Trophoblast cell (in vitro differentiated cells and primary cell): ENCODE results near the gene MKNK2.

ENCODE experiments used
- DNase-seq, 2 donors: peaks; one replicate each; pipeline ENCODE4 v3.0.0-alpha.2; 2016
- H2AFZ ChIP-seq: 2 replicates; pipeline ENCODE4 v1.6.1; 2013; ENCODE audit warnings: low read length, moderate library complexity, mild to moderate bottlenecking; ENCODE audit not compliant: insufficient read depth, poor library complexity
- H2AK5ac ChIP-seq: 2 replicates; pipeline ENCODE4 v1.6.1; 2013; ENCODE audit warnings: mild to moderate bottlenecking, low read length
- H2BK120ac ChIP-seq: 2 replicates; pipeline ENCODE4 v1.6.1; 2013; ENCODE audit warnings: low read length, mild to moderate bottlenecking, moderate library complexity; ENCODE audit not compliant: insufficient read depth, poor library complexity
- H2BK12ac ChIP-seq: 2 replicates; pipeline ENCODE4 v1.6.1; 2013; ENCODE audit warnings: mild to moderate bottlenecking, low read length, moderate library complexity
- H2BK5ac ChIP-seq: 2 replicates; pipeline ENCODE4 v1.6.1; 2013; ENCODE audit warnings: low read length, low read depth, moderate library complexity, mild to moderate bottlenecking; ENCODE audit not compliant: poor library complexity
- H3K14ac ChIP-seq: 2 replicates; pipeline ENCODE4 v1.6.1; 2013; ENCODE audit warnings: mild to moderate bottlenecking, low read length
- H3K18ac ChIP-seq: 2 replicates; pipeline ENCODE4 v1.6.1; 2013; ENCODE audit warnings: mild to moderate bottlenecking, low read length
- H3K23ac ChIP-seq: 2 replicates; pipeline ENCODE4 v1.6.1; 2013; ENCODE audit warnings: low read length
- H3K27ac ChIP-seq: 2 replicates; pipeline ENCODE4 v1.5.1; 2013; ENCODE audit warnings: low read depth, mild to moderate bottlenecking, inconsistent platforms, low read length, moderate library complexity
- H3K27me3 ChIP-seq: 2 replicates; pipeline ENCODE4 v1.6.1; 2013; ENCODE audit warnings: inconsistent platforms, mild to moderate bottlenecking, low read length, moderate library complexity; ENCODE audit not compliant: insufficient read depth
- H3K36me3 ChIP-seq, 2 experiments: 1 replicate in 1 of 2; 2 replicates in 1 of 2; pipeline ENCODE4 v1.6.1; 2013; ENCODE audit warnings: low read length in 2 of 2, mild to moderate bottlenecking in 2 of 2, moderate library complexity in 1 of 2; ENCODE audit not compliant: insufficient read depth in 2 of 2, control insufficient read depth in 1 of 2
- H3K4ac ChIP-seq: 2 replicates; pipeline ENCODE4 v1.6.1; 2013; ENCODE audit warnings: low read depth, mild to moderate bottlenecking, low read length, moderate library complexity
- H3K4me1 ChIP-seq, 2 experiments: 1 replicate in 1 of 2; 2 replicates in 1 of 2; pipeline ENCODE4 v1.6.1; 2013; ENCODE audit warnings: low read length in 2 of 2, mild to moderate bottlenecking in 2 of 2, moderate library complexity in 1 of 2; ENCODE audit not compliant: insufficient read depth in 2 of 2, control insufficient read depth in 1 of 2
- H3K4me2 ChIP-seq: 2 replicates; pipeline ENCODE4 v1.6.1; 2013; ENCODE audit warnings: inconsistent platforms, mild to moderate bottlenecking, low read length, moderate library complexity
- H3K4me3 ChIP-seq: 2 replicates; pipeline ENCODE4 v1.5.1; 2013; ENCODE audit warnings: mild to moderate bottlenecking, low read depth, low read length, inconsistent platforms
- H3K79me1 ChIP-seq: one replicate; pipeline ENCODE4 v1.6.1; 2013; ENCODE audit warnings: low read length
- H3K79me2 ChIP-seq: 2 replicates; pipeline ENCODE4 v1.6.1; 2013; ENCODE audit warnings: low read length, mild to moderate bottlenecking; ENCODE audit not compliant: control insufficient read depth, insufficient read depth, poor library complexity
- H3K9ac ChIP-seq: 2 replicates; pipeline ENCODE4 v1.6.1; 2013; ENCODE audit warnings: mild to moderate bottlenecking, low read length
- H3K9me3 ChIP-seq: 2 replicates; pipeline ENCODE4 v1.6.1; 2013; ENCODE audit warnings: low read depth, mild to moderate bottlenecking, control low read depth, inconsistent platforms, low read length; ENCODE audit not compliant: insufficient read depth
- H4K12ac ChIP-seq: 2 replicates; pipeline ENCODE4 v1.6.1; 2013; ENCODE audit warnings: low read depth, mild to moderate bottlenecking, low read length, moderate library complexity
- H4K8ac ChIP-seq: 2 replicates; pipeline ENCODE4 v1.6.1; 2013; ENCODE audit warnings: low read depth, mild to moderate bottlenecking, low read length, moderate library complexity
- H4K91ac ChIP-seq: one replicate; pipeline ENCODE4 v1.6.1; 2013; ENCODE audit warnings: low read depth, mild to moderate bottlenecking, low read length, moderate library complexity
- WGBS: extraction: QIAGEN DNeasy Blood & Tissue Kit; methylation state at CpG from one replicate; pipeline ENCODE4 v1.1.7; 2013; ENCODE audit warnings: missing lambda C conversion rate; ENCODE audit not compliant: insufficient read length, insufficient coverage; ENCODE audit errors: extremely low coverage; 5-methylcytosine and 5-hydroxymethylcytosine counted together

Gene MKNK2

DNA sequence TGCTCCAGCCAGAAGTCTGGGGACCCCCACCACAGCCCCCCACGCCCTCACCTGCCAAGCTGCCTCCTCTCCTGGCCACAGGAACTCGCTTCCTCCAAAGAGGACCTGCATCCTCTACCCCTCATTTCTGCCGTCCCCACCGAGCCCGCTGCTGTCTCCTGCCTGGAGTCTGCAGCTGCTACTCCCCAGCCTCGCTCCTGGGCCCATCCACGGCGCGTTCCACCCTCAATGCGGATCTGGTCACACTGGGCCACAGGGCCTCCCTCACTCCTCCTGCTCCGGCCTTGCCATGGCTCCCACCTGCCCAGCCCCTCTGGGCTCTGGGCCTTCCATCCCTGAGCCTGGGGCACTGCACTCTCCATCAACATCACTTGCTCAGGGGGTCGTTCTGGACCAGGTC is 39.9 kb downstream of the MKNK2 start:
- Histone ChIP-seq H4K8ac (no peak overlapping the region), H3K36me3 (peaks cover 0 to 2% of the 10 kb centered on the region in 2 experiments), H2BK5ac (no peak overlapping the region), H3K4me3 (no peak overlapping the region), H3K27me3 (no peaks in the 10 kb centered on the region), H4K12ac (no peak overlapping the region), H2AFZ (no peak overlapping the region), H3K4ac (no peak overlapping the region), H3K14ac (no peak overlapping the region), H3K4me1 (peaks cover 7% of the 10 kb centered on the region in 2 experiments), H2AK5ac (no peak overlapping the region), H2BK120ac (no peak overlapping the region), H2BK12ac (no peak overlapping the region), H3K27ac (no peak overlapping the region), H3K9ac (no peak overlapping the region), H3K23ac (no peak overlapping the region), H3K18ac (no peak overlapping the region), H3K79me2 (peaks cover 4% of the 10 kb centered on the region), H3K4me2 (no peak overlapping the region), H3K79me1 (peaks cover 3% of the 10 kb centered on the region), H4K91ac (no peak overlapping the region), H3K9me3 (peaks cover 5% of the 10 kb centered on the region)
- DNase-seq = no peak
- WGBS = no CpG with 5 or more reads among the region's 12 CpGs

DNA sequence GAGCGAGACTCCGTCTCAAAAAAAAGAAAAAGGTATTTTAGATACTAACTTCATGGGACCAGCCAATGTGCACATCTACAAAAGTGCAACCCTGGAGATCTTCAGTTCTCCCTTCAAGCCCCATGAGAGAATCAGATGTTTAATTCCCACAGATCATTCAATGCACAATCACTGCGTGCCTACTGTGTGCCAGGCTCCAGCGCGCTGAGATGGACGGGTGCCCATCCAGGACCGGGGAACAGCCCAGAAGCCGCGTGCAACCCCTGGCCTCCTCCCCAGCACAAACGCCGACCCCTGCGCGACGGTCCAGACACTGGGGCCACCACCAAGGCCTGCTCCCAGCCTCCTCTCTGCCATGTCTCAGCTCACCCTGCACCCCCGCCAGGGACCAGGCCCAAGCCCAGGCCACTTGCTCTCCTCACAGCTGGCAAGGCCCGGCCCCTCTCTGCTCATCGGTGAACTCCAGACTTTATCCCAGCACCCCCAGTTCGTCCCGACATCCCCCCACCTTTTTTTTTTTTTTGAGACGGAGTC is 40.8 kb downstream of the MKNK2 start:
- Histone ChIP-seq H3K4ac (no peak overlapping the region), H2AFZ (no peak overlapping the region), H2BK5ac (no peak overlapping the region), H3K4me1 (peaks cover 4 to 5% of the 10 kb centered on the region in 2 experiments), H4K8ac (no peak overlapping the region), H3K36me3 (peaks cover 0 to 2% of the 10 kb centered on the region in 2 experiments), H3K14ac (no peak overlapping the region), H4K12ac (no peak overlapping the region), H3K79me2 (peaks cover 3% of the 10 kb centered on the region), H3K27ac (no peak overlapping the region), H3K23ac (no peak overlapping the region), H4K91ac (no peak overlapping the region), H3K18ac (no peak overlapping the region), H3K4me2 (no peak overlapping the region), H2AK5ac (no peak overlapping the region), H2BK120ac (no peak overlapping the region), H2BK12ac (no peak overlapping the region), H3K9me3 (peaks cover 5% of the 10 kb centered on the region), H3K27me3 (no peaks in the 10 kb centered on the region), H3K4me3 (no peak overlapping the region), H3K9ac (no peak overlapping the region), H3K79me1 (peaks cover 2% of the 10 kb centered on the region)
- no CpG with 5 or more reads among the region's 20 CpGs for WGBS
- DNase-seq = no peak

DNA sequence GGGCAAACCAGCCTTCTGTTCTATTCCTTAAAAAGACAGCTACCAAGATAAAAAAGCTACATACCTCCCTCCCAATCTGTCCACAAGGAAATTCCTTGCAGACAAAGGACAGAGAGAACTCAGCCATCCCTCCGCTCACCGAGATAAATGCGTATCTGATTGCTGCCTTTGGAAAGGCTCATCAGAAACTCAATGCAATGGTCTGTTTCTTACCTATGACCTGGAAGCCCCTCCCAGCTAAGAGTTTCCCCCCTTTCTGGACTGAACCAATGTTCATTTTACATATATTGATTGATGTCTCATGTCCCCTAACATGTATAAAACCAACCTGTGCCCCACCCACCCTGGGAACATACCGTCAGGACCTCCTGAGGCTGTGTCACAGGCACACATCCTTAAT is 47.2 kb downstream of the MKNK2 start:
- WGBS = no CpG with 5 or more reads among the region's 4 CpGs
- Histone ChIP-seq H3K23ac (no peak overlapping the region), H2BK12ac (no peak overlapping the region), H3K4me1 (no peaks in the 10 kb centered on the region), H4K12ac (no peak overlapping the region), H3K9ac (no peak overlapping the region), H3K14ac (no peak overlapping the region), H3K9me3 (no peaks in the 10 kb centered on the region), H2BK120ac (no peak overlapping the region), H3K79me1 (no peaks in the 10 kb centered on the region), H3K4me3 (no peak overlapping the region), H2AFZ (no peak overlapping the region), H4K91ac (no peak overlapping the region), H3K79me2 (no peaks in the 10 kb centered on the region), H3K27ac (no peak overlapping the region), H2AK5ac (no peak overlapping the region), H3K4me2 (no peak overlapping the region), H2BK5ac (no peak overlapping the region), H3K18ac (no peak overlapping the region), H3K36me3 (peaks cover 11 to 16% of the 10 kb centered on the region in 2 experiments), H4K8ac (no peak overlapping the region), H3K4ac (no peak overlapping the region), H3K27me3 (no peaks in the 10 kb centered on the region)
- no peak for DNase-seq

DNA sequence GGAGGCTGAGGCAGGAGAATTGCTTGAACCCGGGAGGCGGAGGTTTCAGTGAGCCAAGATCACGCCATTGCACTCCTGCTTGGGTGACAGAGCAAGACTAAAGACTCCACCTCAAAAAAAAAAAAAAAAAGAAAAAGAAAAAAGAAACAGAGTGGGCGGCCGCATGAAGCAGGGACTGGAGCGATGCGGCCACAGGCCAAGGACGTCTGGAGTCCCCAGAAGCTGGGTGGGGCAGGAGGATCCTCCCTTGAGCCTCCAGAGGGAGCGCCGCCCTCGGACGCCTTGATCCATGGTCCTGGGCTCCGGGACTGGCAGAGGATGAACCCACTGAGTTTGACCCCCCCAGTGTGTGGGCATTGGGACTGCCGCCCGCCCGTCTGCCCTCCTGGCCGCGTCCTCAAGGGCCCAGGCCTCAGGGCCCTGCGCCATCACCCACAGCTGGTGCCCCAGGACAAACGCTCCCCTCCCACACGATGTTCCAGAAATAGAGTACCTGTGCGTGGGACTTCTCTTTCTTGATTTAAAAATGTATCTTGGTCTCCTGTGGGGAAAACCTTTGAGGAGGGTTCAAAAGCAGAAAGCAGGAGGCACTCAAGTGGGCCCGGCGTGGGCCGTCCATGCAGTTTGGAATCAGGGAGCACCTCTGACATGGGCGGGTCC is 51.1 kb downstream of the MKNK2 start:
- Histone ChIP-seq H3K27me3 (no peaks in the 10 kb centered on the region), H2AK5ac (no peak overlapping the region), H3K4me2 (no peak overlapping the region), H4K91ac (no peak overlapping the region), H3K4me1 (no peaks in the 10 kb centered on the region), H4K12ac (no peak overlapping the region), H3K14ac (no peak overlapping the region), H3K4ac (no peak overlapping the region), H3K4me3 (no peak overlapping the region), H3K23ac (no peak overlapping the region), H3K27ac (no peak overlapping the region), H3K18ac (no peak overlapping the region), H3K9me3 (no peaks in the 10 kb centered on the region), H3K36me3 (peaks cover 11 to 21% of the 10 kb centered on the region in 2 experiments), H2AFZ (no peak overlapping the region), H3K9ac (no peak overlapping the region), H2BK120ac (no peak overlapping the region), H2BK12ac (no peak overlapping the region), H2BK5ac (no peak overlapping the region), H4K8ac (no peak overlapping the region), H3K79me2 (no peaks in the 10 kb centered on the region), H3K79me1 (no peaks in the 10 kb centered on the region)
- DNase-seq = no peak
- no CpG with 5 or more reads among the region's 26 CpGs for WGBS
